Breast epithelium (tissue), 3 donors: ENCODE data around the gene KLK7.

Experiments used
- CTCF ChIP-seq, 3 donors: fragments of 450-650 bp; IDR thresholded peaks; one replicate each; pipeline ENCODE4 v1.5.1; 2016 to 2017; ENCODE audit warnings: antibody characterized with exemption in 3 of 3, mild to moderate bottlenecking in 3 of 3, moderate library complexity in 3 of 3
- POLR2A ChIP-seq: fragments of 450-650 bp; IDR thresholded peaks from one replicate; pipeline ENCODE4 v1.6.1; 2016; ENCODE audit warnings: antibody characterized with exemption, mild to moderate bottlenecking, moderate library complexity
- POLR2AphosphoS5 ChIP-seq, 3 donors: sonication (generic); formaldehyde crosslinking; IDR thresholded peaks; one replicate each; pipeline ENCODE4 v1.6.1; 2017; ENCODE audit warnings: antibody characterized with exemption in 3 of 3

DNA sequence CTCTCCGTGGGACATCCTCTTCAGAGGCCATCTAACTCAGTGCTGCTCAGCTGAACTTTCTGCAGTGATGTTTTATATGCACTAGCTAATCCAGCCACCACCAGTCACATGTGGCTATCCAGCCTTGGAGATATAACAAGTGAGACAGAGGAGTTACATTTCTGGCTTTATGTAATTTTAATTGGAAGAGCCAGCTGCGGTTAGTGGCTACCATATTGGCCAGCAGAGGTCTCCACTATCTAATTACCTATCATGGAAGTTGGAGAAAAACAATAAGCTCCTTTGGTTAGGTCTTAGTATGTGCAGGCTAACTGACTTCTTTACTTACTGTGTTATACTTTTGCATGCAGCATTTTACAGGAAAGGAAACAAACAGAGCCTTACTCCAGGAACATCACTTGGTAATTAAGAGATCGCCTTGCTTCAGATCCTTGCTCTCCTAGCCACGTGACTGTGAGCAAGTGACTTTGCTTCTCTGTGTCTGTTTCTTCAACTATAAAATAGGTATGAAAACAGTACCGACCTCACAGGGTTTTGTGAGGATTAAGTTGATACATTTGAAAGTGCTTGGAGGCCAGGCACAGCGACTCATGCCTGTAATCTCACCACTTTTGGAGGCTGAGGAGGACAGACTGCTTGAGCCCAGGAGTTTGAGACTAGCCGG is 37.4 kb upstream of the KLK7 start:
- TF ChIP-seq POLR2A = no peak
- peak; percentile 67 to 78 (median 78) for TF ChIP-seq CTCF (IDR thresholded peaks at IDR 0.05)
- TF ChIP-seq POLR2AphosphoS5 (IDR thresholded peaks at IDR 0.05) = no peak
